ENCODE results near the gene TMEM161B.
"Not testable (repeated sequence)": the region's sequence is repeated elsewhere in the genome, so short reads cannot be mapped to it uniquely, and the experiment has no call there.

The TMEM161B gene

DNA sequence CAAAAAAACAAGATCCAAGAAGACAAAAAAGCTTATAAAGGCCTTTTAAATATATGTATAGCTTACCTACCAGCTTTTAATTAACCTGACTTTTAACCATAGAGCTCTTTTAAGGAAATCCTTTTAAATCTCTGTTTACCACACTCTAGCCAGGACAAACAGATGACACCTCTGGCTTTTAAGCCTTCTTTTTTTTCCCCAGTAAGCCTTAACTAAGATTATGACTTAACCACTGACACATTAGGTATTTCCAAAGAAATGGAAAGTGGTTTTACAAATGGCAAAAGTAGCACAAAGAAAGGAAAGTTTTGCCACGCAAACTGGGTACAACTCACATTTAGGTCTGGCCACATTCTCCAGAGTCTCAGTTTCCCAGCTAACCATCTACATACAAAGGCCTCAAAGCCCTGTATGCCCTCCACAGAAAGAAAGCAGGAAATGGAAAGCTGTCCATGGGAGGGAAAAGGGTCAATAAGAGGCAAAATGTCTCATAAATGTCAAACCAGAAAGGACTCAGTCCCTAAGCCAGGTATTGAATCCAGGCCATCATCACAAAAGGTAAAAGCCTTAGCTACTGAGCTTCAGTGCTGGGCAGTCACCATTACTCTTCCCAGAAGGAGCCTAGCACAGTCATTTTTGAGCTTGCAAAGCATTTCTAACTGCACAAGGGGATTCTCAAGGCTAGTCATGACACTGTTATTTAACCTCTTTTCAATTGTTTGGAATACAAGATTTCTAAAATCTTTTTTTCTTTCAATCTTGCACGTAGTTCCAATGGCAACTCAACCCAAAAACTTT lies 19.7 kb downstream of the TMEM161B start:
- H3K27ac ChIP-seq (ENCODE audit: low read length): peak overlapping the region; percentile 55
- H3K9me3 ChIP-seq (ENCODE audit: insufficient read depth, low read depth, low read length): no peaks in the 10 kb centered on the region
- no peak overlapping the region; the same call in 1 of the 2 replicates for H3K9ac ChIP-seq (ENCODE audit: low read depth, low read length)
- peaks cover 51% of the 10 kb centered on the region for H3K4me1 ChIP-seq (ENCODE audit: insufficient read depth, low read length)
- no peak overlapping the region for H3K4me3 ChIP-seq (ENCODE audit: low read length)
- H3K27me3 ChIP-seq (ENCODE audit: insufficient read depth, low read length): no peaks in the 10 kb centered on the region
- H3K36me3 ChIP-seq (ENCODE audit: insufficient read depth, low read depth, low read length): no peaks in the 10 kb centered on the region

DNA sequence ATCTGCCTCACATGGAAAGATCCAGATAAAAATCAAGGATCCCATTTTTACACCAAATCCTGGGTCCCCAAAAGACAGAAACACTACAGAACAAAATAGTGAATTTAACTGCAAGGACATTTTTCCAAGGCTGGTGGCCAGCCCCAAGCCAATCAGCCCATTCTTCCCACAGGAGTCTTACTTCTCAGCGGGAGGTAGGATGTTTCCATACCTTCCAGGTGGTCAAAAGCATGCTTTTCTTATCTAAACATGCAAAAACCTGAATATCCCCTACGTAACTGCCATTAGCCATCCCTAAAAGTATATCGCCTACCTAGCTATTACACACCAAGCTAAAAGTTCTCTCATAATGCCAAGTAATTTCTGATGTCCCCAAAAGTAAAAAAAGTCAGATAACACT lies 20.6 kb downstream of the TMEM161B start:
- Histone ChIP-seq H3K4me3 (ENCODE audit: low read length) (peak overlapping the region; percentile 19; the same call in 1 of the 2 replicates), H3K27ac (ENCODE audit: low read length) (peak overlapping the region; percentile 79), H3K36me3 (ENCODE audit: insufficient read depth, low read depth, low read length) (no peaks in the 10 kb centered on the region), H3K9me3 (ENCODE audit: insufficient read depth, low read depth, low read length) (no peaks in the 10 kb centered on the region), H3K27me3 (ENCODE audit: insufficient read depth, low read length) (no peaks in the 10 kb centered on the region), H3K9ac (ENCODE audit: low read depth, low read length) (peak overlapping the region; percentile 22; the same call in 1 of the 2 replicates), H3K4me1 (ENCODE audit: insufficient read depth, low read length) (peaks cover 55% of the 10 kb centered on the region)

- no peak overlapping the region for H3K27ac ChIP-seq (ENCODE audit: low read length)
Measured at GRCh38 chr5:88245893-88246244, 22.8 kb downstream of the TMEM161B start.

GRCh38 chr5:88245241-88245892 lies 23.3 kb downstream of the TMEM161B start:
- Histone ChIP-seq H3K4me3 (ENCODE audit: low read length) (no peak overlapping the region), H3K36me3 (ENCODE audit: insufficient read depth, low read depth, low read length) (no peaks in the 10 kb centered on the region), H3K9ac (ENCODE audit: low read depth, low read length) (no peak overlapping the region), H3K9me3 (ENCODE audit: insufficient read depth, low read depth, low read length) (no peaks in the 10 kb centered on the region), H3K27me3 (ENCODE audit: insufficient read depth, low read length) (no peaks in the 10 kb centered on the region), H3K27ac (ENCODE audit: low read length) (peak overlapping the region; percentile 40), H3K4me1 (ENCODE audit: insufficient read depth, low read length) (peaks cover 65% of the 10 kb centered on the region)

More at GRCh38 chr5:88245893-88246244, 22.8 kb downstream of the TMEM161B start:
- H3K4me1 ChIP-seq (ENCODE audit: insufficient read depth, low read length): peaks cover 65% of the 10 kb centered on the region
- H3K4me3 ChIP-seq (ENCODE audit: low read length): no peak overlapping the region
- no peaks in the 10 kb centered on the region for H3K9me3 ChIP-seq (ENCODE audit: insufficient read depth, low read depth, low read length)
- H3K9ac ChIP-seq (ENCODE audit: low read depth, low read length): no peak overlapping the region
- no peaks in the 10 kb centered on the region for H3K27me3 ChIP-seq (ENCODE audit: insufficient read depth, low read length)
- no peaks in the 10 kb centered on the region for H3K36me3 ChIP-seq (ENCODE audit: insufficient read depth, low read depth, low read length)

DNA sequence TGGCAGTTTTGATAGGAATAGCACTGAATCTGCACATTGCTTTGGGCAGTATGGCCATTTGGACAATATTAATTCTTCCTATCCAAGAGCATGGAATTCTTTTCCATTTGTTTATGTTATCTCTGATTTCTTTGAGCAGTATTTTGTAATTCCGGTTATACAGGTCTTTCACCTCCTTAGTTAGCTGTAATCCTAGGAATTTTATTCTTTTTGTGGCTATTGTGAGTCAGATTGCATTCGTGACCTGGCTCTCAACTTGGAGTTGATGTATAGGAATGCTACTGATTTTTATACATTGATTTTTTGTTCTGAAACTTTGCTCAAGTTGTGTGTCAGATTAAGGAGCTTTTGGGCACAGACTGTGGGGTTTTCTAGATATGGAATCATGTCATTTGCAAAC lies 24.0 kb downstream of the TMEM161B start:
- Histone ChIP-seq H3K36me3 (ENCODE audit: insufficient read depth, low read depth, low read length) (no peaks in the 10 kb centered on the region), H3K27me3 (ENCODE audit: insufficient read depth, low read length) (no peaks in the 10 kb centered on the region), H3K4me1 (ENCODE audit: insufficient read depth, low read length) (peaks cover 65% of the 10 kb centered on the region), H3K9ac (ENCODE audit: low read depth, low read length) (no peak overlapping the region), H3K9me3 (ENCODE audit: insufficient read depth, low read depth, low read length) (no peaks in the 10 kb centered on the region), H3K4me3 (ENCODE audit: low read length) (peak overlapping the region; percentile 7; the same call in 1 of the 2 replicates), H3K27ac (ENCODE audit: low read length) (no peak overlapping the region)

DNA sequence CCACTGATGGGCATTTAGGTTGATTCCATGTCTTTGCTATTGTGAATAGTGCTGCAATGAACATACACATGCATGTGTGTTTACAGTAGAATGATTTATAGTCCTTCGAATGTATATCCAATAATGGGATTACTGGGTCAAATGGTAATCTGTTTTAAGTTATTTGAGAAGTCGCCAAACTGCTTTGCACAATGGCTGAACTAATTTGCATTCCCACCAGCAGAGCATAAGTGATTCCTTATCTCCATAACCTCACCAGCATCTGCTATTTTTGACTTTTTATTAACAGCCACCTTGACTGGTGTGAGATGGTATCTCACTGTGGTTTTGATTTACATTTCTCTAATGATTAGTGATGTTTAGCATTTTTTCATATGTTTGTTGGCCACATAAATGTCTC lies 25.2 kb downstream of the TMEM161B start:
- not testable (repeated sequence) for H3K9ac ChIP-seq (ENCODE audit: low read depth, low read length); H3K4me3 ChIP-seq (ENCODE audit: low read length); H3K27ac ChIP-seq (ENCODE audit: low read length); H3K36me3 ChIP-seq (ENCODE audit: insufficient read depth, low read depth, low read length); H3K27me3 ChIP-seq (ENCODE audit: insufficient read depth, low read length); H3K9me3 ChIP-seq (ENCODE audit: insufficient read depth, low read depth, low read length)
- H3K4me1 ChIP-seq (ENCODE audit: insufficient read depth, low read length): peaks cover 57% of the 10 kb centered on the region

- Histone ChIP-seq H3K36me3 (ENCODE audit: insufficient read depth, low read depth, low read length) (no peaks in the 10 kb centered on the region; the same call in 1 of the 2 replicates), H3K9ac (ENCODE audit: low read depth, low read length) (no peak overlapping the region), H3K4me1 (ENCODE audit: insufficient read depth, low read length) (peaks cover 37% of the 10 kb centered on the region), H3K4me3 (ENCODE audit: low read length) (no peak overlapping the region), H3K27ac (ENCODE audit: low read length) (no peak overlapping the region), H3K27me3 (ENCODE audit: insufficient read depth, low read length) (no peaks in the 10 kb centered on the region), H3K9me3 (ENCODE audit: insufficient read depth, low read depth, low read length) (no peaks in the 10 kb centered on the region)
Measured at GRCh38 chr5:88238732-88239131, 29.9 kb downstream of the TMEM161B start.

DNA sequence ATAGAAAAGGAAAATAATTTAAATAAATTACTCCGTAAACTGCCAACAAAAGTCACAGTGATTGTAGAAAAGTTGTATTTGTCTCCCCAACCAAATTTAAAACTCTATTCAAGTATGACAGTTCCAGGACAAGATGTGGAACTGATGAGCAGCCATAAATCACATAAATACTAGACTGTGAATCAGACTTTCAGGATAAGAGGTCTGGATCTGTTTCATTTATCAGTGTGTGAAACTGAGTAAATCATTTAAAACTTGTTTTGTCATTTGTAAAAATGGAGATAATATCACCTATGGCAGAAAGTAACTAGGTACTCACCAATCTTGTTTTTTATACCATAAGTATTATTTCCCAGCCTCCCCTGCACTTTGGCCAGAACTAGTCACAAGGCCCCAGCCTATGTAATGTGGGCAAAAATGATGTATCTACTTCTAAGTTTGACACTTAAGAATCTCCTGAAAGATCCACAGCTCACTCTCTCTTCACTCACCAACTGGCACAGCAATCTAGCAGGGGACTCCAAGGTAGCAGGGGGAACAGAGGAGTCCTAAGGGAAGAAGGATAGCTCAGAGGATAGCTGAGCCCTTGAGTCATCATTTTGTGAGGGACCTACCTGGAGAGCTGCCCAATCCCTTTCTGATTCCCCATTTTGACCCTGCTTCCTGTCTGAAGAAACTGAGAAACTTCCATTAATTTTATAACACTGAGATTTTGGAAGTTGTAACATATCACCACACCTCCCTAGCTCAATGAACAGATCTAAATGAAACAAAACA lies 31.6 kb downstream of the TMEM161B start:
- Histone ChIP-seq H3K27me3 (ENCODE audit: insufficient read depth, low read length) (no peaks in the 10 kb centered on the region), H3K4me1 (ENCODE audit: insufficient read depth, low read length) (peaks cover 30% of the 10 kb centered on the region), H3K4me3 (ENCODE audit: low read length) (no peak overlapping the region), H3K9me3 (ENCODE audit: insufficient read depth, low read depth, low read length) (no peaks in the 10 kb centered on the region), H3K9ac (ENCODE audit: low read depth, low read length) (no peak overlapping the region), H3K36me3 (ENCODE audit: insufficient read depth, low read depth, low read length) (peaks cover 4% of the 10 kb centered on the region; the same call in 1 of the 2 replicates), H3K27ac (ENCODE audit: low read length) (no peak overlapping the region)

DNA sequence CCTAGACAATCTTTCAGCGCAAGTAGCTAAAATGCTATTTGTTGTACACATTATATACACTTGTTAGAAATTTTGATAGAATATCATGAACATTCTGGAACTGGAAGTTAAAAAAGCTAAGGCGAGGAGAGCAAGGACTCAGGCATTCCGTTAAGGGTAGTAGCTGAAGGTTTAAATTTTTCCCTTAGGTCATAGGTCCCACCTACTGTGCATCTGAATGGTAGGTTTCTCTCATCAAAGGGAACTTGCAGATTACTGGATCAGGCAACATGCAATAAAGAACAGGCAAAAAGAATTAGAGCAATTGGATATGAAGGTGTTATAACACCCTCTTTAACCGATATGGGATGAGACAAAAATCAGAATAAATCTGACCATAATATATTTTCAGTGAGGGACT lies 32.8 kb downstream of the TMEM161B start:
- H3K27ac ChIP-seq (ENCODE audit: low read length): no peak overlapping the region
- H3K4me1 ChIP-seq (ENCODE audit: insufficient read depth, low read length): peaks cover 26% of the 10 kb centered on the region
- H3K4me3 ChIP-seq (ENCODE audit: low read length): peak overlapping the region; percentile 23; the same call in 1 of the 2 replicates
- H3K27me3 ChIP-seq (ENCODE audit: insufficient read depth, low read length): no peaks in the 10 kb centered on the region
- peaks cover 4% of the 10 kb centered on the region; the same call in 1 of the 2 replicates for H3K36me3 ChIP-seq (ENCODE audit: insufficient read depth, low read depth, low read length)
- no peaks in the 10 kb centered on the region for H3K9me3 ChIP-seq (ENCODE audit: insufficient read depth, low read depth, low read length)
- peak overlapping the region; percentile 17; the same call in 1 of the 2 replicates for H3K9ac ChIP-seq (ENCODE audit: low read depth, low read length)

- peak overlapping the region; percentile 17; the same call in 1 of the 2 replicates for H3K9ac ChIP-seq (ENCODE audit: low read depth, low read length)
- peak overlapping the region; percentile 23; the same call in 1 of the 2 replicates for H3K4me3 ChIP-seq (ENCODE audit: low read length)
- no peaks in the 10 kb centered on the region for H3K27me3 ChIP-seq (ENCODE audit: insufficient read depth, low read length)
- no peaks in the 10 kb centered on the region for H3K9me3 ChIP-seq (ENCODE audit: insufficient read depth, low read depth, low read length)
- no peak overlapping the region for H3K27ac ChIP-seq (ENCODE audit: low read length)
- H3K4me1 ChIP-seq (ENCODE audit: insufficient read depth, low read length): peaks cover 31% of the 10 kb centered on the region
- H3K36me3 ChIP-seq (ENCODE audit: insufficient read depth, low read depth, low read length): peaks cover 4% of the 10 kb centered on the region; the same call in 1 of the 2 replicates
Measured at GRCh38 chr5:88235346-88235745, 33.3 kb downstream of the TMEM161B start.

- no peak overlapping the region for H3K4me3 ChIP-seq (ENCODE audit: low read length)
- no peaks in the 10 kb centered on the region for H3K9me3 ChIP-seq (ENCODE audit: insufficient read depth, low read depth, low read length)
- H3K9ac ChIP-seq (ENCODE audit: low read depth, low read length): no peak overlapping the region
- no peak overlapping the region for H3K27ac ChIP-seq (ENCODE audit: low read length)
- peaks cover 21% of the 10 kb centered on the region for H3K36me3 ChIP-seq (ENCODE audit: insufficient read depth, low read depth, low read length)
- no peaks in the 10 kb centered on the region for H3K27me3 ChIP-seq (ENCODE audit: insufficient read depth, low read length)
- peaks cover 18% of the 10 kb centered on the region for H3K4me1 ChIP-seq (ENCODE audit: insufficient read depth, low read length)
Measured at GRCh38 chr5:88230546-88231066, 38.0 kb downstream of the TMEM161B start.

All from iPS-20b (cell line).